GM21737 (cell line): Measurements from ENCODE around the gene ABCB8.
"Not testable (repeated sequence)": the region's sequence is repeated elsewhere in the genome, so short reads cannot be mapped to it uniquely, and the experiment has no call there.

ENCODE experiments used
- ATAC-seq: cut with Tn5 transposase; IDR thresholded peaks from one replicate; pipeline ENCODE4 v1.9.1; 2021; ENCODE audit warnings: mild to moderate bottlenecking, moderate library complexity; ENCODE audit not compliant: unreplicated experiment

The ABCB8 gene

GRCh38 chr7:150997817-150998216 is 30.4 kb upstream of the ABCB8 start:
- no peak for ATAC-seq

- no peak for ATAC-seq
Measured at GRCh38 chr7:150998341-150998740, 29.9 kb upstream of the ABCB8 start.

- no peak for ATAC-seq
Measured at GRCh38 chr7:150999001-150999400, 29.2 kb upstream of the ABCB8 start.

GRCh38 chr7:150999497-151000230 is 28.6 kb upstream of the ABCB8 start:
- no peak for ATAC-seq

- no peak for ATAC-seq
Measured at GRCh38 chr7:151000897-151001495, 27.3 kb upstream of the ABCB8 start.

GRCh38 chr7:151001546-151001945 is 26.7 kb upstream of the ABCB8 start:
- ATAC-seq = no peak

- no peak for ATAC-seq
Measured at GRCh38 chr7:151003572-151003971, 24.7 kb upstream of the ABCB8 start.

- ATAC-seq = no peak
Measured at GRCh38 chr7:151005566-151005965, 22.7 kb upstream of the ABCB8 start.

- no peak for ATAC-seq
Measured at GRCh38 chr7:151006590-151007300, 21.5 kb upstream of the ABCB8 start.

GRCh38 chr7:151007469-151007898 is 20.8 kb upstream of the ABCB8 start:
- ATAC-seq = no peak

GRCh38 chr7:151008143-151008510 is 20.1 kb upstream of the ABCB8 start:
- ATAC-seq = no peak

GRCh38 chr7:151008511-151009323 is 19.5 kb upstream of the ABCB8 start:
- no peak for ATAC-seq

- no peak for ATAC-seq
Measured at GRCh38 chr7:151009327-151010036, 18.8 kb upstream of the ABCB8 start.

- ATAC-seq = no peak
Measured at GRCh38 chr7:151010037-151010306, 18.3 kb upstream of the ABCB8 start.

- ATAC-seq = no peak
Measured at GRCh38 chr7:151010307-151011096, 17.7 kb upstream of the ABCB8 start.

GRCh38 chr7:151011097-151011409 is 17.2 kb upstream of the ABCB8 start:
- ATAC-seq = no peak

GRCh38 chr7:151011616-151012015 is 16.6 kb upstream of the ABCB8 start:
- not testable (repeated sequence) for ATAC-seq

- no peak for ATAC-seq
Measured at GRCh38 chr7:151012031-151012692, 16.1 kb upstream of the ABCB8 start.

GRCh38 chr7:151012911-151013347 is 15.3 kb upstream of the ABCB8 start:
- ATAC-seq = no peak

- ATAC-seq = no peak
Measured at GRCh38 chr7:151013356-151013732, 14.9 kb upstream of the ABCB8 start.
